G401.6 (cell line): Measurements from ENCODE around the gene MIF4GD.
"Not testable (repeated sequence)": the region's sequence is repeated elsewhere in the genome, so short reads cannot be mapped to it uniquely, and the experiment has no call there.

ENCODE experiments used
- FAIRE-seq: peaks from 2 replicates; lab custom pipeline; 2012; peaks lifted over from hg19 to GRCh38; lab: Jason Lieb, UNC

The MIF4GD gene

GRCh38 chr17:75288359-75288758 is 17.3 kb upstream of the MIF4GD start:
- FAIRE-seq, result no peak

- FAIRE-seq, result no peak
Observed at GRCh38 chr17:75287221-75287620, 16.2 kb upstream of the MIF4GD start.

- no peak for FAIRE-seq
Observed at GRCh38 chr17:75285123-75285522, 14.1 kb upstream of the MIF4GD start.

GRCh38 chr17:75280189-75280588 is 9.2 kb upstream of the MIF4GD start:
- FAIRE-seq, result not testable (repeated sequence)

- no peak for FAIRE-seq
Observed at GRCh38 chr17:75277664-75278071, 6.6 kb upstream of the MIF4GD start.

GRCh38 chr17:75273977-75274708 is 3.1 kb upstream of the MIF4GD start:
- FAIRE-seq, result no peak

- FAIRE-seq, result no peak
Observed at GRCh38 chr17:75272848-75273184, 1.8 kb upstream of the MIF4GD start.

GRCh38 chr17:75271955-75272847 is 1.2 kb upstream of the MIF4GD start:
- no peak for FAIRE-seq

- no peak for FAIRE-seq
Observed at GRCh38 chr17:75271233-75271954, 363 bp upstream of the MIF4GD start.

GRCh38 chr17:75270218-75270965 is 639 bp downstream of the MIF4GD start:
- FAIRE-seq, result no peak

GRCh38 chr17:75269844-75270217 is 1.2 kb downstream of the MIF4GD start:
- FAIRE-seq, result no peak

GRCh38 chr17:75267411-75268232 is 3.4 kb downstream of the MIF4GD start:
- no peak for FAIRE-seq

GRCh38 chr17:75267153-75267410 is 3.9 kb downstream of the MIF4GD start:
- no peak for FAIRE-seq

- no peak for FAIRE-seq
Observed at GRCh38 chr17:75266316-75267152, 4.5 kb downstream of the MIF4GD start.

- FAIRE-seq, result no peak
Observed at GRCh38 chr17:75265614-75266315, 5.3 kb downstream of the MIF4GD start.

- no peak for FAIRE-seq
Observed at GRCh38 chr17:75263055-75263454, 8.0 kb downstream of the MIF4GD start.

GRCh38 chr17:75262112-75262606 is 8.9 kb downstream of the MIF4GD start:
- no peak for FAIRE-seq

- FAIRE-seq, result peak; percentile 31
Observed at GRCh38 chr17:75261336-75262111, 9.5 kb downstream of the MIF4GD start, which contains the start of the genes GGA3 and MRPS7. Gene GGA3, minus strand, starts transcription at chr17:75261606. Its CDS starts 19 bp downstream, at chr17:75261587. Gene MRPS7, plus strand, starts transcription at chr17:75261879. Its CDS starts 22 bp downstream, at chr17:75261901.
